Measurements from ENCODE around the gene WIPF3. TPM values are rescaled to one million over a fixed set of nuclear protein-coding genes. Genes with fewer than 3 reads are reported as not detected.

WIPF3 gene
- total and polyA plus RNA-seq, 10 donors = 0.17 to 1.5 (median 0.65) TPM

DNA sequence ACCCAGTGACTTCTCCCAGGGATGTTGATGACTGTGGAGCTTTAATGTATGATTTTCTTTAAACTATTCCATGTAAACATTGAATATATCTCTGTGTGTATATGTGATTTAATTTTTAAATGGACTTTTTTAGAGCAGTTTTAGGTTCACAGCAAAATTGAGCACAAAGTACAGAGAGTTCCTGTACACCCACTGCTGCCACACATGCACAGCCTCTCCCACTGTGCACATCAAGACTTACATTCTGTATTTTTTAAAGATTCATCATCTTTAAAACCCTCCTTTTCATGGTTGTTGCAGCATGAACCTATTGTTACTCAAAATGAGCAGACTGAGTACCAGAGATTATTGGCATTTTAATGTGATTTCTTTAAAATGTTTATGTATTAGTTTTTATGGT is 51.3 kb downstream of the WIPF3 start:
- no peaks in the 10 kb centered on the region for H3K9me3 ChIP-seq
- no peak overlapping the region for H3K27ac ChIP-seq
- no peak for DNase-seq
- intact Hi-C loops (cut with DNase I; ENCODE audit: low total_unique reads) = no loop called here
- peaks cover 8 to 24% (median 17%) of the 10 kb centered on the region in 6 donors for H3K4me1 ChIP-seq
- no peaks in the 10 kb centered on the region for H3K36me3 ChIP-seq
- H3K4me3 ChIP-seq = no peak overlapping the region
- peaks cover 0 to 14% (median 0%) of the 10 kb centered on the region in 7 donors for H3K27me3 ChIP-seq (replicated peaks in 1 of 7)
- TF ChIP-seq, protein P1, sequence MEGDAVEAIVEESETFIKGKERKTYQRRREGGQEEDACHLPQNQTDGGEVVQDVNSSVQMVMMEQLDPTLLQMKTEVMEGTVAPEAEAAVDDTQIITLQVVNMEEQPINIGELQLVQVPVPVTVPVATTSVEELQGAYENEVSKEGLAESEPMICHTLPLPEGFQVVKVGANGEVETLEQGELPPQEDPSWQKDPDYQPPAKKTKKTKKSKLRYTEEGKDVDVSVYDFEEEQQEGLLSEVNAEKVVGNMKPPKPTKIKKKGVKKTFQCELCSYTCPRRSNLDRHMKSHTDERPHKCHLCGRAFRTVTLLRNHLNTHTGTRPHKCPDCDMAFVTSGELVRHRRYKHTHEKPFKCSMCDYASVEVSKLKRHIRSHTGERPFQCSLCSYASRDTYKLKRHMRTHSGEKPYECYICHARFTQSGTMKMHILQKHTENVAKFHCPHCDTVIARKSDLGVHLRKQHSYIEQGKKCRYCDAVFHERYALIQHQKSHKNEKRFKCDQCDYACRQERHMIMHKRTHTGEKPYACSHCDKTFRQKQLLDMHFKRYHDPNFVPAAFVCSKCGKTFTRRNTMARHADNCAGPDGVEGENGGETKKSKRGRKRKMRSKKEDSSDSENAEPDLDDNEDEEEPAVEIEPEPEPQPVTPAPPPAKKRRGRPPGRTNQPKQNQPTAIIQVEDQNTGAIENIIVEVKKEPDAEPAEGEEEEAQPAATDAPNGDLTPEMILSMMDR (IDR thresholded peaks at IDR 0.05 in 8 of 11, conservative IDR thresholded peaks at IDR 0.05 in 3 of 11) = no peak
- no peak for TF ChIP-seq POLR2A (IDR thresholded peaks at IDR 0.05)
- no peak for TF ChIP-seq POLR2AphosphoS5 (IDR thresholded peaks at IDR 0.05)

DNA sequence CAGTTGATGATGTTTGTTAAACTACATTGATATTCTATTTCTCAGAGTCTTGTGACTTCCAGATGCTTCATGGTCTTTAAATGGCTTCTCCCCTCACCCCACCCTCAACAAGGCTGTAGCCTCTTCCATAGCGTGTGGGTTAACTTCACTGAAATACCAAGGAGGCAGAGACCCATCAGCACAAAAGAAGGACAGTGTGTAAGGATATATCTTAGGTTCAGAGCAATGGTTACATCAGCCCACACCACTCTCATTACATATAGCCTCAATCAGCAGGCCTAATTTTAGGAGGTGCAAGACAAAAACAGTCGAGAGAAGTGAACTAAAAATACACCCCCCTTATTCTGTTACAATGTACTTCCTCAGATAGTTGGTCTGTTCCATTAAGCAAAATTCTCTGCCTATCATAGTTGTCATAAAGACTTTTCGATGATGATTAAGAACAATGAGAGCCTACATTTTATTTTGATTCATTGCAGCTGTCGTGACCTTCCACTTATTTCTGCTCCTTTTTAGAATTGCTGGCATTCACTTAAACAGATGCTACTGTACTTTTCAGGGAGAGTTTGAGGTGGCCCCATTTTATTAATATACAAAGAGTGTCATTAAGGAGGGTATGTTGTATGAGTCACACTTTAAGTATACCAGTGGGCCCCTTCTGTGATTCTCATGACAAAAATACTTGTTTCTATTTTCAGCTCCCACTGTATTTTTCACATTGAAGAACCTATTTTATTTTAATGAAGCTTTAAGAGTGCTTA is 52.1 kb downstream of the WIPF3 start:
- TF ChIP-seq, protein P1 (IDR thresholded peaks at IDR 0.05 in 8 of 11, conservative IDR thresholded peaks at IDR 0.05 in 3 of 11) = no peak
- TF ChIP-seq POLR2AphosphoS5 (IDR thresholded peaks at IDR 0.05) (no peak), POLR2A (IDR thresholded peaks at IDR 0.05) (no peak)
- 64 to 76% (median 70%) methylated on average over 4 of the region's 4 CpGs for WGBS, 5 donors
- DNase-seq = no peak
- H3K4me1 ChIP-seq = peaks cover 8 to 24% (median 17%) of the 10 kb centered on the region in 6 donors
- no peaks in the 10 kb centered on the region for H3K9me3 ChIP-seq
- H3K27ac ChIP-seq = peak overlapping the region in 1 of 8 donors; percentile 34
- H3K4me3 ChIP-seq = no peak overlapping the region
- intact Hi-C loops (cut with DNase I; ENCODE audit: low total_unique reads) = no loop called here
- peaks cover 0 to 8% (median 0%) of the 10 kb centered on the region in 7 donors for H3K27me3 ChIP-seq (replicated peaks in 1 of 7)
- no peaks in the 10 kb centered on the region for H3K36me3 ChIP-seq

DNA sequence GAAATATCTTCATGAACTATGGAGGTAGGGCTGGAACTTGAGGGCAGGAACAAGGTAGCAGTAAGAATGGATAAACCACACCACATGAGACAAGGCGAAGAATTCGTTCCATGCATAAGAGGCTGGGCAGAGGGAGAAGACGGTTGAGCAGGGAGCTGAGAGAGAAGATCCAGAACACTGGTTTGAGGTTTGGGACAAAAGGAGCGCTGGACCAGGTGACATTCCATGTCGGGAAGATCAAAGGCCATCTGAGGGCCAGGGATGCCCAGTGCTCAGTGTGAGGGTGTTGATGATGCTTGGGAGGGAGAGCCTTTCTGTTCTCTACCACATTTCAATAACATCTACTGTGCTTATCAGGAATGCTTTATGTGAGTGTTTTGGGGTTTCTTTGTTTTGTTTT is 52.8 kb downstream of the WIPF3 start:
- intact Hi-C loops (cut with DNase I; ENCODE audit: low total_unique reads) = no loop called here
- Histone ChIP-seq H3K9me3 (no peaks in the 10 kb centered on the region), H3K4me3 (no peak overlapping the region), H3K27me3 (replicated peaks in 1 of 7) (peaks cover 0 to 7% (median 0%) of the 10 kb centered on the region in 7 donors), H3K36me3 (no peaks in the 10 kb centered on the region), H3K27ac (peak overlapping the region in 1 of 8 donors; percentile 34), H3K4me1 (peaks cover 8 to 24% (median 17%) of the 10 kb centered on the region in 6 donors)
- 81 to 90% (median 83%) methylated on average over 5 of the region's 5 CpGs for WGBS, 5 donors
- TF ChIP-seq POLR2AphosphoS5 (IDR thresholded peaks at IDR 0.05) = no peak
- TF ChIP-seq, protein P1 (IDR thresholded peaks at IDR 0.05 in 8 of 11, conservative IDR thresholded peaks at IDR 0.05 in 3 of 11) = no peak
- DNase-seq = no peak

DNA sequence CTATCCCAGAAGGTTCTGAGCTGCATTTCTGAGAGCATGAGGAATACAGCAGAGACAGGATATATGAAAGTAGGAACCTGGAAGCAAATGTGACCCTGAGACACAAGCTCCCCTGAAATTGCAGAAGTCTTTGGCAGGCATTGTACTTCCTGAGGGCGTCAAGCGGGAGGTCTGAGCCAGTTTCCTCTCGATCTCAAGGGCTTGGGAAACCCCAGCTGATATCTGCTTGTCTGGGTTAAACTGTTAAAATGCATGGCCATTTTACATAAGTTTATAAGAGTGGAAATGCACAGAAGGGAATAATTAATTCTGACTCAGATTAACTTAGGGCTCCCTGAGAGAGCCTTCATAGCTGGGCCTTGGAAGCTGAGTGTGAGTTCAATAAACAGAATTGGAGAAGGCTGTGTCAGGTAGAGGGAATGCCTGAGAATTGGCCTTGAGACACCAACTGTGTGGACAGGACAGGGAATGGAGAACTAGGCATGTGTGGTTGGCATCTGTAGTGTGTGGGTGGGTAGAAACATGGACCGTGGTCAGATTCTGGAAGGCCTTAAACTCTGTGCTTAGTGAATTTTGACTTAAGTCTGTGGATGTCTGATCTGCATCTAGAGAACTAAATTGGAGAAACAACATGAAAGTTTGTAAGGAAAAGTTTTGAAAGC is 53.3 kb downstream of the WIPF3 start:
- WGBS, 5 donors = 19 to 31% (median 22%) methylated on average over 4 of the region's 4 CpGs
- no peak for DNase-seq

More for the DNA sequence above, 53.3 kb downstream of the WIPF3 start:
- no peaks in the 10 kb centered on the region for H3K9me3 ChIP-seq
- intact Hi-C loops (cut with DNase I; ENCODE audit: low total_unique reads) = no loop called here
- H3K4me3 ChIP-seq = no peak overlapping the region
- peaks cover 0 to 7% (median 0%) of the 10 kb centered on the region in 7 donors for H3K27me3 ChIP-seq (replicated peaks in 1 of 7)
- no peaks in the 10 kb centered on the region for H3K36me3 ChIP-seq
- peak overlapping the region in 3 of 8 donors; percentile 26 to 50 (median 26) for H3K27ac ChIP-seq
- peaks cover 8 to 29% (median 17%) of the 10 kb centered on the region in 6 donors for H3K4me1 ChIP-seq
- TF ChIP-seq POLR2A (IDR thresholded peaks at IDR 0.05) = no peak
- peak in 1 of 3 donors; percentile 46 for TF ChIP-seq POLR2AphosphoS5 (IDR thresholded peaks at IDR 0.05)
- TF ChIP-seq, protein P1 (IDR thresholded peaks at IDR 0.05 in 8 of 11, conservative IDR thresholded peaks at IDR 0.05 in 3 of 11) = no peak

Data from spleen (tissue), 11 donors.